ENCODE measurements around the gene HSD17B4.
"Not testable (repeated sequence)": the region's sequence is repeated elsewhere in the genome, so short reads cannot be mapped to it uniquely, and the experiment has no call there.

DNA sequence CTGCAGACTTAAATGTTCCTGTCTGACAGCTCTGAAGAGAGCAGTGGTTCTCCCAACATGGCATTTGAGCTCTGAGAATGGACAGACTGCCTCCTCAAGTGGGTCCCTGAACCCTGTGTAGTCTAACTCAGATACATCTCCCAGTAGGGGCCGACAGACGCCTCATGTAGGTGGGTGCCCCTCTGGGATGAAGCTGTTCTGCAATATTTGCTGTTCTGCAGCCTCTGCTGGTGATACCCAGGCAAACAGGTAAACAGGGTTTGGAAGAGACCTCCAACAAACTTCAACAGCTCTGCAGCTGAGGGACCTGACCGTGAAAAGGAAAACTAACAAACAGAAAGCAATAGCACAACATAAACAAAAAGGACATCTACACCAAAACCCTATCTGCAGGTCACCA, 12.7 kb upstream of the HSD17B4 start:
- TF ChIP-seq, protein P1, sequence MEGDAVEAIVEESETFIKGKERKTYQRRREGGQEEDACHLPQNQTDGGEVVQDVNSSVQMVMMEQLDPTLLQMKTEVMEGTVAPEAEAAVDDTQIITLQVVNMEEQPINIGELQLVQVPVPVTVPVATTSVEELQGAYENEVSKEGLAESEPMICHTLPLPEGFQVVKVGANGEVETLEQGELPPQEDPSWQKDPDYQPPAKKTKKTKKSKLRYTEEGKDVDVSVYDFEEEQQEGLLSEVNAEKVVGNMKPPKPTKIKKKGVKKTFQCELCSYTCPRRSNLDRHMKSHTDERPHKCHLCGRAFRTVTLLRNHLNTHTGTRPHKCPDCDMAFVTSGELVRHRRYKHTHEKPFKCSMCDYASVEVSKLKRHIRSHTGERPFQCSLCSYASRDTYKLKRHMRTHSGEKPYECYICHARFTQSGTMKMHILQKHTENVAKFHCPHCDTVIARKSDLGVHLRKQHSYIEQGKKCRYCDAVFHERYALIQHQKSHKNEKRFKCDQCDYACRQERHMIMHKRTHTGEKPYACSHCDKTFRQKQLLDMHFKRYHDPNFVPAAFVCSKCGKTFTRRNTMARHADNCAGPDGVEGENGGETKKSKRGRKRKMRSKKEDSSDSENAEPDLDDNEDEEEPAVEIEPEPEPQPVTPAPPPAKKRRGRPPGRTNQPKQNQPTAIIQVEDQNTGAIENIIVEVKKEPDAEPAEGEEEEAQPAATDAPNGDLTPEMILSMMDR (conservative IDR thresholded peaks at IDR 0.05 in 1 of 2, IDR thresholded peaks at IDR 0.05 in 1 of 2; ENCODE audit: low read depth in 1 of 2, low read length in 2 of 2): not testable (repeated sequence)
- TF ChIP-seq EZH2 (IDR thresholded peaks at IDR 0.05; ENCODE audit: low read length, missing control alignments): not testable (repeated sequence)

Data from fibroblast of lung (primary cell).